HepG2 (cell line): Measurements from ENCODE around the gene G6PC2. TPM values are rescaled to one million over a fixed set of nuclear protein-coding genes. Genes with fewer than 3 reads are reported as not detected.

Source experiments
- ARNT2 ChIP-seq: sonication (generic); formaldehyde crosslinking; IDR thresholded peaks from 2 replicates; pipeline ENCODE4 v1.8.0; 2022; ENCODE audit warnings: mild to moderate bottlenecking, low read depth, missing genetic modification reagents, moderate library complexity
- ASH2L ChIP-seq: fragments of 300-600, 200-600 bp; sonication (generic); IDR thresholded peaks from 2 replicates; pipeline ENCODE4 v1.7.0; 2017; ENCODE audit warnings: low read depth, mild to moderate bottlenecking, moderate library complexity, mixed read lengths, low read length; ENCODE audit not compliant: insufficient read length
- CCAR2 ChIP-seq: fragments of 200-400 bp; formaldehyde crosslinking; optimal IDR thresholded peaks from 2 replicates; pipeline ENCODE3; 2018; ENCODE audit warnings: low read depth, mild to moderate bottlenecking, low read length, moderate library complexity
- EP300 ChIP-seq, 3 experiments: sonication (generic) in 1 of 3; formaldehyde crosslinking in 1 of 3; IDR thresholded peaks; 2 replicates each; pipeline versions ENCODE4 v1.5.1 to v1.6.1; 2011 to 2020; ENCODE audit warnings: low read depth in 2 of 3, low read length in 2 of 3, borderline replicate concordance in 1 of 3, improper control_type of control experiment in 1 of 3, mild to moderate bottlenecking in 1 of 3, missing genetic modification reagents in 1 of 3, moderate library complexity in 1 of 3
- FOXC1 ChIP-seq: sonication (generic); formaldehyde crosslinking; IDR thresholded peaks from 2 replicates; pipeline ENCODE4 v1.8.0; 2022; ENCODE audit warnings: mild to moderate bottlenecking, missing genetic modification reagents, borderline replicate concordance
- MTF2 ChIP-seq: sonication (generic); formaldehyde crosslinking; IDR thresholded peaks from 2 replicates; pipeline ENCODE4 v1.5.0; 2020; ENCODE audit warnings: missing genetic modification reagents, borderline replicate concordance
- MYC ChIP-seq: sonication (generic); formaldehyde crosslinking; IDR thresholded peaks from 2 replicates; pipeline ENCODE4 v1.9.0; 2021; ENCODE audit warnings: missing genetic modification reagents, borderline replicate concordance
- POLR2G ChIP-seq: fragments of 200-400 bp; formaldehyde crosslinking; IDR thresholded peaks from 2 replicates; pipeline ENCODE4 v1.6.1; 2018; ENCODE audit warnings: mild to moderate bottlenecking, low read depth, low read length, moderate library complexity
- RXRA ChIP-seq: sonication (generic); formaldehyde crosslinking; IDR thresholded peaks from 2 replicates; pipeline ENCODE4 v1.5.1; 2020; ENCODE audit warnings: missing genetic modification reagents
- ZBTB43 ChIP-seq: sonication (generic); formaldehyde crosslinking; conservative IDR thresholded peaks from 2 replicates; pipeline ENCODE4 v1.4.0; 2020; ENCODE audit warnings: missing genetic modification reagents
- ZNF235 ChIP-seq: sonication (generic); formaldehyde crosslinking; IDR thresholded peaks from 2 replicates; pipeline ENCODE4 v1.8.1; 2023; ENCODE audit warnings: mild to moderate bottlenecking, missing genetic modification reagents, borderline replicate concordance
- ZNF281 ChIP-seq: sonication (generic); formaldehyde crosslinking; IDR thresholded peaks from 2 replicates; pipeline ENCODE4 v1.4.0; 2020; ENCODE audit warnings: missing genetic modification reagents, borderline replicate concordance
- ZNF296 ChIP-seq: sonication (generic); formaldehyde crosslinking; conservative IDR thresholded peaks from 2 replicates; pipeline ENCODE4 v1.5.0; 2020; ENCODE audit warnings: mild to moderate bottlenecking, missing genetic modification reagents
- ZNF629 ChIP-seq: sonication (generic); formaldehyde crosslinking; conservative IDR thresholded peaks from 2 replicates; pipeline ENCODE4 v1.5.0; 2020; ENCODE audit warnings: missing genetic modification reagents
- ZSCAN25 ChIP-seq: sonication (generic); formaldehyde crosslinking; IDR thresholded peaks from 2 replicates; pipeline ENCODE4 v1.8.0; 2022; ENCODE audit warnings: mild to moderate bottlenecking, missing genetic modification reagents
- polyA plus RNA-seq, 8 experiments: library from polyadenylated mRNA; depleted of rRNA in 3 of 8; stranded (reverse) in 7 of 8; unstranded in 1 of 8; fragments of >200 nt; fragmentation: Illumina TruSeq in 4 of 8; extraction: Trizol in 4 of 8; gene quantifications; 2 replicates each; pipeline versions ENCODE4 v1.2.1 to v1.2.3, GENCODE V29; 2011 to 2016; ENCODE audit warnings: low read depth in 4 of 8, missing spikeins in 1 of 8, mixed read lengths in 1 of 8; ENCODE audit not compliant: insufficient read depth in 1 of 8
- total RNA-seq, 5 experiments: library from RNA; depleted of rRNA; stranded (reverse); fragments of >200 nt; fragmentation: Illumina TruSeq; extraction: Trizol; gene quantifications; 2 replicates each; pipeline ENCODE4 v1.2.3, GENCODE V29; 2016; ENCODE audit warnings: low read depth in 1 of 5
- TF ChIP-seq, protein P1 (sequence below): fragments of 450-650 bp; IDR thresholded peaks from 2 replicates; pipeline ENCODE4 v1.6.1; 2016
- TF ChIP-seq, protein P2 (sequence below): sonication (generic); formaldehyde crosslinking; IDR thresholded peaks from 2 replicates; pipeline ENCODE4 v1.8.0; 2022; ENCODE audit warnings: low read depth, missing genetic modification reagents

The G6PC2 gene
- total and polyA plus RNA-seq, 2 of the 13 experiments (the other 11 are each of a cell fraction or from before 2014, with no cell fraction given): not detected

- TF ChIP-seq ZNF281 (no peak; the same call in 1 of the 2 replicates), ZNF296 (CRISPR knock-in tag) (peak; percentile 66; the same call in 1 of the 2 replicates), RXRA (CRISPR knock-in tag) (peak; percentile 57; the same call in 1 of the 2 replicates), ARNT2 (peak; percentile 85), ZBTB43 (peak; percentile 13; the same call in 1 of the 2 replicates), ZNF235 (CRISPR knock-in tag) (0 out of 2 replicates have a peak, but pooled peaks have one; percentile 14), CCAR2 (no peak), ASH2L (peak; percentile 70), ZSCAN25 (CRISPR knock-in tag) (0 out of 2 replicates have a peak, but pooled peaks have one; percentile 34), POLR2G (peak; percentile 74), FOXC1 (CRISPR knock-in tag) (no peak; the same call in 1 of the 2 replicates), MYC (CRISPR knock-in tag) (peak; percentile 77), EP300 (IDR thresholded peaks at IDR 0.05; ENCODE audit: low read depth in 2 of 2, low read length in 2 of 2) (no peak), EP300 (CRISPR knock-in tag; IDR thresholded peaks at IDR 0.05; ENCODE audit: borderline replicate concordance) (no peak), ZNF629 (CRISPR knock-in tag) (no peak), MTF2 (CRISPR knock-in tag) (no peak)
- TF ChIP-seq, protein P1, sequence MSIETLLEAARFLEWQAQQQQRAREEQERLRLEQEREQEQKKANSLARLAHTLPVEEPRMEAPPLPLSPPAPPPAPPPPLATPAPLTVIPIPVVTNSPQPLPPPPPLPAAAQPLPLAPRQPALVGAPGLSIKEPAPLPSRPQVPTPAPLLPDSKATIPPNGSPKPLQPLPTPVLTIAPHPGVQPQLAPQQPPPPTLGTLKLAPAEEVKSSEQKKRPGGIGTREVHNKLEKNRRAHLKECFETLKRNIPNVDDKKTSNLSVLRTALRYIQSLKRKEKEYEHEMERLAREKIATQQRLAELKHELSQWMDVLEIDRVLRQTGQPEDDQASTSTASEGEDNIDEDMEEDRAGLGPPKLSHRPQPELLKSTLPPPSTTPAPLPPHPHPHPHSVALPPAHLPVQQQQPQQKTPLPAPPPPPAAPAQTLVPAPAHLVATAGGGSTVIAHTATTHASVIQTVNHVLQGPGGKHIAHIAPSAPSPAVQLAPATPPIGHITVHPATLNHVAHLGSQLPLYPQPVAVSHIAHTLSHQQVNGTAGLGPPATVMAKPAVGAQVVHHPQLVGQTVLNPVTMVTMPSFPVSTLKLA: no peak
- TF ChIP-seq, protein P2, sequence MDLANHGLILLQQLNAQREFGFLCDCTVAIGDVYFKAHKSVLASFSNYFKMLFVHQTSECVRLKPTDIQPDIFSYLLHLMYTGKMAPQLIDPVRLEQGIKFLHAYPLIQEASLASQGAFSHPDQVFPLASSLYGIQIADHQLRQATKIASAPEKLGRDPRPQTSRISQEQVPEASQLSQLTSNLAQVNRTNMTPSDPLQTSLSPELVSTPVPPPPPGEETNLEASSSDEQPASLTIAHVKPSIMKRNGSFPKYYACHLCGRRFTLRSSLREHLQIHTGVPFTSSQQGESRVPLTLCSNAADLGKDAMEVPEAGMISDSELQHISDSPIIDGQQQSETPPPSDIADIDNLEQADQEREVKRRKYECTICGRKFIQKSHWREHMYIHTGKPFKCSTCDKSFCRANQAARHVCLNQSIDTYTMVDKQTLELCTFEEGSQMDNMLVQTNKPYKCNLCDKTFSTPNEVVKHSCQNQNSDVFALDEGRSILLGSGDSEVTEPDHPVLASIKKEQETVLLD (CRISPR knock-in tag): no peak
Observed at GRCh38 chr2:168890006-168890782, 10.9 kb upstream of the G6PC2 start, which contains the start of gene SPC25 (continued).
